OCI-LY3 (cell line): ENCODE data around the gene PRPF19.

Experiments used
- H2AFZ ChIP-seq: fragments of 200-600, 300-600 bp; shearing (Covaris generic); 2 replicates; pipeline ENCODE4 v1.6.0; 2014; ENCODE audit warnings: antibody characterized with exemption, low read depth, low read length
- H3K27ac ChIP-seq: fragments of 200-600, 300-600 bp; sonication (generic); 2 replicates; pipeline ENCODE4 v1.5.1; 2014; ENCODE audit warnings: mild to moderate bottlenecking, low read length, moderate library complexity, mixed read lengths
- H3K27me3 ChIP-seq: fragments of 200-600, 300-600 bp; sonication (generic); 2 replicates; pipeline ENCODE4 v1.6.1; 2014; ENCODE audit warnings: low read depth, low read length, mixed read lengths
- H3K36me3 ChIP-seq: fragments of 200-600, 300-600 bp; sonication (generic); replicated peaks from 2 replicates; pipeline ENCODE3; 2014; ENCODE audit warnings: low read depth, low read length, mixed read lengths
- H3K4me1 ChIP-seq: fragments of 300-600, 200-600 bp; sonication (generic); 2 replicates; pipeline ENCODE4 v1.6.1; 2014; ENCODE audit warnings: low read length, mixed read lengths
- H3K4me2 ChIP-seq: fragments of 200-600, 300-600 bp; sonication (generic); 2 replicates; pipeline ENCODE4 v1.6.1; 2014; ENCODE audit warnings: low read length, mixed read lengths
- H3K4me3 ChIP-seq: fragments of 300-600, 200-600 bp; sonication (generic); 2 replicates; pipeline ENCODE4 v1.5.1; 2014; ENCODE audit warnings: antibody characterized with exemption, mild to moderate bottlenecking, low read length, moderate library complexity
- H3K79me2 ChIP-seq: fragments of 300-600, 200-600 bp; shearing (Covaris generic); 2 replicates; pipeline ENCODE4 v1.6.1; 2014; ENCODE audit warnings: mild to moderate bottlenecking, low read length, mixed read lengths
- H3K9ac ChIP-seq: fragments of 300-600, 200-600 bp; shearing (Covaris generic); 2 replicates; pipeline ENCODE4 v1.6.0; 2014; ENCODE audit warnings: mild to moderate bottlenecking, low read length, moderate library complexity
- H3K9me3 ChIP-seq: fragments of 200-600, 300-600 bp; shearing (Covaris generic); 2 replicates; pipeline ENCODE4 v1.6.1; 2014; ENCODE audit warnings: low read length, mixed read lengths; ENCODE audit not compliant: insufficient read depth
- H4K20me1 ChIP-seq: fragments of 200-600, 300-600 bp; sonication (generic); 2 replicates; pipeline ENCODE4 v1.6.1; 2016; ENCODE audit warnings: low read length, mixed read lengths; ENCODE audit not compliant: insufficient read depth
- CTCF ChIP-seq: fragments of 200-600, 300-600 bp; sonication (generic); IDR thresholded peaks from 2 replicates; pipeline ENCODE4 v1.5.1; 2014; ENCODE audit warnings: antibody characterized with exemption, low read length, low read depth
- EZH2phosphoT487 ChIP-seq: fragments of 200-600 bp; shearing (Covaris generic); IDR thresholded peaks from 2 replicates; pipeline ENCODE4 v1.6.1; 2018; ENCODE audit warnings: antibody characterized with exemption, mixed run types, low read depth

Gene PRPF19

DNA sequence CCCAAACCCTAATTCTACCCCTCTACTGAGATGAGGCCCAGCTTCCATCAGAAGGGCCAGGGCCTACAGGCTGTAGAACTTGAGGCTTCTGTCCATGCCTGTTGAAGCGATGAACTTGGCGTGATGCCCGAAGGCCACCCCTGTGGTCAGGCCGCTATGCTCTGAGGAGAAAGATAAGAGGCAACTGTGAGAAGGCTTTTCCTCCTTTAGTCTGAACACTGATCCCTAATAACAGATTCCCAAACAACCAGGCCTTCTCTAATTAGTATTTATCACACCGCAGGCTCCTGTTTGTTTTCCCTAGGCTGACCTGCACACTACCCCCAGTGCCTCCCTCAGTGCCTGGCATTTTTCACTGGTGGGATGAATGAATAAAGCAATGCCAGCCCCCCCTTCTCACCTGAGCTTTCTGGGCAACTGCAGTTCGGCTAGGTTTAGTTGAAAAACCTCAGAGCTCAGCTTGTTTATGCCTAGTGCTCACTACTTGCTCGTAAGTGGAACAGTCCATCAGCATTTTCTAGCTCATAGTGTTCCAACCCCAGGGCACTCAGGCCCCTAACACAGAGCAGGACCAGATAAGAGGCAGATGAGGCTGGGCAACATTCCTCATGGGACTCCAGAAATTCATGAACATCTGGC is 15.2 kb downstream of the PRPF19 start:
- no peak overlapping the region for H3K4me2 ChIP-seq
- no peaks in the 10 kb centered on the region for H3K27me3 ChIP-seq
- H3K9ac ChIP-seq, result no peak overlapping the region
- H4K20me1 ChIP-seq, result no peaks in the 10 kb centered on the region
- no peaks in the 10 kb centered on the region for H3K9me3 ChIP-seq
- peaks cover 52% of the 10 kb centered on the region for H3K36me3 ChIP-seq
- TF ChIP-seq CTCF (no peak), EZH2phosphoT487 (no peak)
- no peaks in the 10 kb centered on the region for H3K79me2 ChIP-seq
- H3K4me1 ChIP-seq, result no peaks in the 10 kb centered on the region
- no peak overlapping the region for H2AFZ ChIP-seq
- H3K4me3 ChIP-seq, result no peak overlapping the region
- H3K27ac ChIP-seq, result no peak overlapping the region

- no peak overlapping the region for H3K4me2 ChIP-seq
- H2AFZ ChIP-seq, result no peak overlapping the region
- no peak overlapping the region for H3K27ac ChIP-seq
- no peaks in the 10 kb centered on the region for H3K79me2 ChIP-seq
- TF ChIP-seq EZH2phosphoT487 (no peak), CTCF (no peak)
- no peaks in the 10 kb centered on the region for H3K9me3 ChIP-seq
- H3K4me3 ChIP-seq, result no peak overlapping the region
- no peaks in the 10 kb centered on the region for H3K4me1 ChIP-seq
- H3K36me3 ChIP-seq, result peaks cover 47% of the 10 kb centered on the region
- no peaks in the 10 kb centered on the region for H4K20me1 ChIP-seq
- no peak overlapping the region for H3K9ac ChIP-seq
- no peaks in the 10 kb centered on the region for H3K27me3 ChIP-seq
Measured at GRCh38 chr11:60890696-60891095, 15.7 kb downstream of the PRPF19 start.

DNA sequence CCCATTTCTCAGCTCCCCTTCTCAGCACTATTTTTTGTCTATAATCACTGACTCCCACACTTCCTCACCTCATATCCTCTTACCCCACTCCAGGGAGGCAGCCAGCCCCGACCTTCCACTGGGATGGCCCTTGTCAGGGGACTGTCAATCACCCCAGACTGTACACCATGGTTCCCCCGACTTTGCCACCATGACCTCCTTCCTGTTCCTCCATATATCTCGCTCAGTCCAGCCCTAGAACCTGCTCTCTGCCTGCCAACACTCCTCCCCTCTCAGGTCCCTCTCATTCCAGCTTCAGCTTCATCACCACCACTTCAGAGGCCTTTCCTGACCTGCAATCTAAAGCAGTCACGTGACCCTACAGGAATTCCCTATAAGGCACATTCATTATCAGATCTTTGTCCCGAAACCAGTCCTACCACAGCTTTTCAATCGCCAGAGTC is 16.5 kb downstream of the PRPF19 start:
- Histone ChIP-seq H3K27ac (no peak overlapping the region), H3K4me3 (no peak overlapping the region), H3K27me3 (no peaks in the 10 kb centered on the region), H3K4me2 (no peak overlapping the region), H2AFZ (no peak overlapping the region), H3K9me3 (no peaks in the 10 kb centered on the region), H3K36me3 (peaks cover 39% of the 10 kb centered on the region), H3K9ac (no peak overlapping the region), H4K20me1 (no peaks in the 10 kb centered on the region), H3K79me2 (no peaks in the 10 kb centered on the region), H3K4me1 (no peaks in the 10 kb centered on the region)
- TF ChIP-seq CTCF, result no peak
- no peak for TF ChIP-seq EZH2phosphoT487

GRCh38 chr11:60887556-60887955 is 18.8 kb downstream of the PRPF19 start:
- H3K27me3 ChIP-seq, result no peaks in the 10 kb centered on the region
- H3K79me2 ChIP-seq, result no peaks in the 10 kb centered on the region
- no peaks in the 10 kb centered on the region for H4K20me1 ChIP-seq
- peaks cover 24% of the 10 kb centered on the region for H3K36me3 ChIP-seq
- no peaks in the 10 kb centered on the region for H3K4me1 ChIP-seq
- TF ChIP-seq EZH2phosphoT487 (no peak), CTCF (peak; percentile 86)
- no peak overlapping the region for H3K4me2 ChIP-seq
- H2AFZ ChIP-seq, result no peak overlapping the region
- no peaks in the 10 kb centered on the region for H3K9me3 ChIP-seq
- H3K4me3 ChIP-seq, result no peak overlapping the region
- H3K27ac ChIP-seq, result no peak overlapping the region
- no peak overlapping the region for H3K9ac ChIP-seq
